ENCODE results near the gene ABCA6. TPM values are rescaled to one million over a fixed set of nuclear protein-coding genes. Genes with fewer than 3 reads are reported as not detected.
A peak's percentile ranks its signal among the peaks of the same experiment; 100 is the strongest.

ABCA6 gene
- total and polyA plus RNA-seq, 9 of the 15 experiments (the other 6 are each of a cell fraction or from before 2014, with no cell fraction given) = 0.06 to 0.73 (median 0.15) TPM

- H3K9ac ChIP-seq (ENCODE audit: insufficient read depth in 1 of 2, low read depth in 2 of 2, low read length in 2 of 2) = no peak overlapping the region
- WGBS (ENCODE audit: insufficient coverage, low coverage, missing lambda C conversion rate) = 40% methylated on average over 7 of the region's 7 CpGs
- peak; percentile 86 for TF ChIP-seq ZBTB5 (IDR thresholded peaks at IDR 0.05)
- TF ChIP-seq HDAC2 (IDR thresholded peaks at IDR 0.05) = peak; percentile 92
- no peak for TF ChIP-seq CGGBP1 (CRISPR knock-in tag; IDR thresholded peaks at IDR 0.05)
- peak; percentile 64; the same call in 1 of the 2 replicates for TF ChIP-seq CBFA2T3 (IDR thresholded peaks at IDR 0.05)
- TF ChIP-seq SNAPC5 (CRISPR knock-in tag; IDR thresholded peaks at IDR 0.05) = no peak
- peak in 1 of 2 experiments; percentile 88; a peak in 2 of 4 replicates for TF ChIP-seq HDAC1 (IDR thresholded peaks at IDR 0.05)
- no peak for TF ChIP-seq RERE (CRISPR knock-in tag; IDR thresholded peaks at IDR 0.05; ENCODE audit: borderline replicate concordance)
- TF ChIP-seq KAT8 (IDR thresholded peaks at IDR 0.05; ENCODE audit: low read depth) = no peak
- no peak for TF ChIP-seq POLR2B (IDR thresholded peaks at IDR 0.05; ENCODE audit: low read depth, partially characterized antibody)
- TF ChIP-seq ZNF384 (IDR thresholded peaks at IDR 0.05; ENCODE audit: low read depth, low read length) = peak; percentile 49; the same call in 1 of the 2 replicates
- TF ChIP-seq SMARCE1 (IDR thresholded peaks at IDR 0.05) = peak; percentile 19; the same call in 1 of the 2 replicates
- no peak for TF ChIP-seq HDGF (IDR thresholded peaks at IDR 0.05)
- TF ChIP-seq TAL1 (IDR thresholded peaks at IDR 0.05) = 0 out of 2 replicates have a peak, but pooled peaks have one; percentile 12
- TF ChIP-seq GATA2 (CRISPR knock-in tag; IDR thresholded peaks at IDR 0.05) = no peak
- TF ChIP-seq GTF2A2 (tag; IDR thresholded peaks at IDR 0.05) = no peak
- peak; percentile 29; the same call in 1 of the 2 replicates for TF ChIP-seq FOXM1 (IDR thresholded peaks at IDR 0.05; ENCODE audit: low read depth)
- no peak for TF ChIP-seq FOXM1 (CRISPR knock-in tag; IDR thresholded peaks at IDR 0.05; ENCODE audit: low read depth)
Measured at GRCh38 chr17:69066482-69066881, 75.2 kb downstream of the ABCA6 start.

More at GRCh38 chr17:69066482-69066881, 75.2 kb downstream of the ABCA6 start:
- no peak overlapping the region for H3K4me3 ChIP-seq
- DNase-seq (ENCODE audit: extremely low read depth in 1 of 4, low spot score in 3 of 4) = peak in 1 of 4 experiments; percentile 7
- no TSS peak for BruUV-seq (replicated peaks)
- no peaks in the 10 kb centered on the region for H3K36me3 ChIP-seq (ENCODE audit: control insufficient read depth, insufficient read depth, low read length)
- H3K27me3 ChIP-seq (ENCODE audit: control insufficient read depth in 2 of 2, insufficient read depth in 2 of 2, low read length in 2 of 2) = no peaks in the 10 kb centered on the region
- H3K27ac ChIP-seq (ENCODE audit: extremely low read depth, low read depth, low read length) = peak overlapping the region; percentile 19; the same call in 1 of the 3 replicates
- peak; percentile 56 for FAIRE-seq
- intact Hi-C loops (cut with micrococcal nuclease) = no loop called here
- H3K9me3 ChIP-seq (replicated peaks; ENCODE audit: control insufficient read depth, insufficient read depth, low read depth, low read length) = no peaks in the 10 kb centered on the region
- H3K4me1 ChIP-seq (replicated peaks in 1 of 2; ENCODE audit: control insufficient read depth in 2 of 2, insufficient read depth in 2 of 2, low read length in 2 of 2) = peaks cover 15 to 16% of the 10 kb centered on the region in 2 experiments; a peak in 4 of 5 replicates
- CTCF ChIA-PET (ENCODE audit: low intra/inter-chr PET ratio) = no interaction called here
- in situ Hi-C loops (cut with MboI) = no loop called here
- H3K4me2 ChIP-seq (ENCODE audit: insufficient read depth, low read length) = no peak overlapping the region
- H2AFZ ChIP-seq (ENCODE audit: low read depth, low read length) = peak overlapping the region; percentile 60
- H3K9me1 ChIP-seq (ENCODE audit: control insufficient read depth, insufficient read depth, low read length) = no peaks in the 10 kb centered on the region
- H4K20me1 ChIP-seq (replicated peaks; ENCODE audit: control insufficient read depth, insufficient read depth, low read length) = no peaks in the 10 kb centered on the region
- H3K79me2 ChIP-seq (ENCODE audit: control insufficient read depth, insufficient read depth, low read length) = no peaks in the 10 kb centered on the region
- POLR2A ChIA-PET = interaction anchor here (1.6 kb wide), 1 partner anchor 14 kb away, joined by 4 read pairs; no protein-coding TSS in a partner anchor
- no peak for ATAC-seq

Measured in K562 (cell line).